Measurements from ENCODE around the gene LRP1-AS.
A peak's percentile ranks its signal among the peaks of the same experiment; 100 is the strongest.

DNA sequence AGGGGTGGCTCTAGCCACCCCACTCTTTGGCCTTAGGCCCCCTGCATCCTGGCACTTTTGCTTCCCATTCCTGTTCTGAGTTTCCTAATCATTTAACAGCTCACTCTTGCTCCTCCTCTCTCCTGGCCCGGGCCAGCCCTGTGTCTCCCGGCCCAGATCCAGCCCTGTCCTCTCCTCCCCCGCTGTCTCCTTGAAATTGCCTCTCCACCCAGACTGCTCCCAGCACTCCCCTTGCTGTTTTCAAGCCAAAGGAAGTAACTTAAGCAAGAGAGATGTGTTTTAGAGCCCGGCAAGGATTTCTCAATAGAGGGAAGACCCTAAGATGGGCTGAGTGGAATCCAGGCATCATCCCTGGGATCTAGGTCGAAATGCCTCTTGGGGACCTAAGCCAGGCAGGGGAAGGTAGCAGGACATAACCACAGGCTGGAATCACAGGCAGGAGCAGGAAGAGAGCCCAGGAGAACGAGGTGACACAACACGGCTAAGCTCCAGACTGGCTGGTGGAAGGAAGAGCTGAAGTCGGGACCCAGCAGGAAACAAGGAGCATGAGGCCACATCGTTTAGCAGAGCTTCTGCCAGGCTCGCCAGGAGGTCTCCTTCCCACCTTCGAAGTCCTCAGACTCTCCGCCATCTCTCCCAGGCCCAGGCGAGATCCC, 2.0 kb upstream of the LRP1-AS start:
- TF ChIP-seq, protein P1, sequence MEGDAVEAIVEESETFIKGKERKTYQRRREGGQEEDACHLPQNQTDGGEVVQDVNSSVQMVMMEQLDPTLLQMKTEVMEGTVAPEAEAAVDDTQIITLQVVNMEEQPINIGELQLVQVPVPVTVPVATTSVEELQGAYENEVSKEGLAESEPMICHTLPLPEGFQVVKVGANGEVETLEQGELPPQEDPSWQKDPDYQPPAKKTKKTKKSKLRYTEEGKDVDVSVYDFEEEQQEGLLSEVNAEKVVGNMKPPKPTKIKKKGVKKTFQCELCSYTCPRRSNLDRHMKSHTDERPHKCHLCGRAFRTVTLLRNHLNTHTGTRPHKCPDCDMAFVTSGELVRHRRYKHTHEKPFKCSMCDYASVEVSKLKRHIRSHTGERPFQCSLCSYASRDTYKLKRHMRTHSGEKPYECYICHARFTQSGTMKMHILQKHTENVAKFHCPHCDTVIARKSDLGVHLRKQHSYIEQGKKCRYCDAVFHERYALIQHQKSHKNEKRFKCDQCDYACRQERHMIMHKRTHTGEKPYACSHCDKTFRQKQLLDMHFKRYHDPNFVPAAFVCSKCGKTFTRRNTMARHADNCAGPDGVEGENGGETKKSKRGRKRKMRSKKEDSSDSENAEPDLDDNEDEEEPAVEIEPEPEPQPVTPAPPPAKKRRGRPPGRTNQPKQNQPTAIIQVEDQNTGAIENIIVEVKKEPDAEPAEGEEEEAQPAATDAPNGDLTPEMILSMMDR (IDR thresholded peaks at IDR 0.05) = no peak
- TF ChIP-seq EP300 (IDR thresholded peaks at IDR 0.05) (peak in 1 of 2 donors; percentile 41), POLR2A (IDR thresholded peaks at IDR 0.05) (no peak)

Measured in tibial nerve (tissue), 4 donors.